Activated T-cell treated with anti-CD3 and anti-CD28 coated beads, Interleukin-2, amount 50 U/mL, for 72 hours (primary cell): ENCODE data around the gene TNFSF13B. TPM values are rescaled to one million over a fixed set of nuclear protein-coding genes. Genes with fewer than 3 reads are reported as not detected.
"Not testable (repeated sequence)": the region's sequence is repeated elsewhere in the genome, so short reads cannot be mapped to it uniquely, and the experiment has no call there.

Source experiments
- ATAC-seq, 2 donors: fragments of 150-1000 bp; cut with Tn5 transposase; replicated peaks in 1 of 2; 2 replicates each; pipeline ENCODE4 v1.10.0; 2021; ENCODE audit warnings: moderate library complexity in 2 of 2, mild to moderate bottlenecking in 1 of 2
- DNase-seq, 2 donors: peaks; one replicate each; pipeline ENCODE4 v3.0.0; 2021 to 2022; ENCODE audit warnings: mixed read lengths in 1 of 2
- H3K27ac Mint-ChIP-seq: one replicate; pipeline ENCODE4 v1.8.0; 2022; ENCODE audit warnings: mild to moderate bottlenecking, moderate library complexity, mixed read lengths
- H3K27me3 Mint-ChIP-seq: one replicate; pipeline ENCODE4 v1.8.0; 2022; ENCODE audit warnings: low read depth, mixed read lengths
- H3K36me3 Mint-ChIP-seq, 2 donors: one replicate each; pipeline ENCODE4 v1.8.0; 2022; ENCODE audit warnings: mixed read lengths in 2 of 2, mild to moderate bottlenecking in 1 of 2; ENCODE audit not compliant: insufficient read depth in 2 of 2
- H3K4me1 Mint-ChIP-seq: one replicate; pipeline ENCODE4 v1.8.0; 2022; ENCODE audit warnings: low read depth, mixed read lengths
- H3K4me3 Mint-ChIP-seq, 2 donors: one replicate each; pipeline ENCODE4 v1.8.0; 2022; ENCODE audit warnings: mild to moderate bottlenecking in 2 of 2, mixed read lengths in 2 of 2, moderate library complexity in 2 of 2
- H3K9me3 Mint-ChIP-seq, 2 donors: one replicate each; pipeline ENCODE4 v1.8.0; 2022; ENCODE audit warnings: mixed read lengths in 2 of 2
- total RNA-seq, 2 donors: library from RNA; stranded (reverse); gene quantifications; one replicate each; pipeline ENCODE4 v1.2.3, GENCODE V29; 2022

Gene TNFSF13B
- total RNA-seq, 2 donors from 2014 or later: 2.7 TPM

DNA sequence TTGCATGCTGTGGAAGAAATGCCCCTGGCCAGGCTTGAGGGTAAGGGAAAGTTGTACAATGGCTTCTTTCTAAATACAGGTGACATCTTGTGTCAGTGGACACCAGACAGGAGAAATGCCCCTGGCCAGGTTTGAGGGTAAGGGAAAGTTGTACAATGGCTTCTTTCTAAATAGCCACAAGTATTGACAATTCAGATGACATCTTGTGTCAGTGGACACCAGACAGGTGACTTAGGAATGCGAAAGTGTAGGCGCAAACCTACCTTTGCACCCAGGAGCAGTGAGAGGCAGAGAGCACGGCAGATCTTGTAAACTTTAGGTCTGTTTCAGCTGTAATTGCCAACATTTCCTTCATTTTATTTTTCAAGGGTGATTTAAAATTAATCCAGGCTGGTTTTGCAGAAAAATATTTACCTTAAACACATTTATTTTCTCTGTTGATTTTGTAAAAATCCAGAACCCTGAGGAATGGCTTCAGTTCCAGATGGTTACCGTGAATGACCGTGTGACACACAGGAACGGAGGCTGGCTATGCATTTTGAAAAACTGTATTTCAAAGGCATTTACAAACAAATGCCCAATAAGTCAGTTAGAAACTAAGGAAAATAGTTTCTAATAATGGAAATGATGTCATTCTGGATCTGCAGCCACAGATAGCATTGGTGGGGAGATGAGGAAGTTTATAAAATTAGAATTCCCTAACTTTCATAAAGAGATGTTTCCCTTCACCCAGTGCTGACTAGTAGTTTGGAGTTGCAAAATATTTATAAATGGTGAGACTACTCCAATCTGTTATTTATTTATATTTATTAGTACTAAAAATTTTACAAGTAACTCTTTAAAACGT lies 34.9 kb downstream of the TNFSF13B start:
- ATAC-seq (no peak), DNase-seq (no peak)
- no peaks in the 10 kb centered on the region for H3K27me3 Mint-ChIP-seq
- no peaks in the 10 kb centered on the region for H3K4me1 Mint-ChIP-seq
- peaks cover 0 to 4% of the 10 kb centered on the region in 2 donors for H3K36me3 Mint-ChIP-seq
- H3K4me3 Mint-ChIP-seq: no peak overlapping the region
- peaks cover 4% of the 10 kb centered on the region in 2 donors for H3K9me3 Mint-ChIP-seq
- H3K27ac Mint-ChIP-seq: no peak overlapping the region

DNA sequence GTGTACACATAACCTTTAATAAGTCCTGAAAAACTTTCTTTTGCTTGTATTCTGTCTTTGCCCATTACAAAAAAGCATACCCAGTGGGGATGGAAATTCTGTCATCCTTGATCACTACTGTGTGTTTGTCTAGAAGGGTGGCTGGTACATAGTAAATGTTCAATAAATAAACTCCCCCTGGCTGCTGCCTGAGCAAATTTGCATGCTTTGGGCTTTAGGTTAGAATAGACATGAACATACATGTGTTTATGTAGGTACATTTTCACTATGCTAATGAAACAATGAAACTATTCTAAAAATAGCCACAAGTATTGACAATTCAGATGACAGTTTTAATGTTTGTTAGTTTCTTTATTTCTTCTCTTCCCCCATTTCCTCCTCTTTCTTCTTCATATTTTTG lies 36.1 kb downstream of the TNFSF13B start:
- DNase-seq (no peak), ATAC-seq (no peak)
- Mint-ChIP-seq H3K27ac (no peak overlapping the region), H3K4me3 (no peak overlapping the region), H3K9me3 (peaks cover 4% of the 10 kb centered on the region in 2 donors), H3K36me3 (peaks cover 0 to 4% of the 10 kb centered on the region in 2 donors), H3K4me1 (no peaks in the 10 kb centered on the region), H3K27me3 (no peaks in the 10 kb centered on the region)

- H3K9me3 Mint-ChIP-seq: peaks cover 4% of the 10 kb centered on the region in 2 donors
- no peak for ATAC-seq
- H3K4me3 Mint-ChIP-seq: no peak overlapping the region
- DNase-seq: no peak
- H3K27me3 Mint-ChIP-seq: no peaks in the 10 kb centered on the region
- H3K27ac Mint-ChIP-seq: no peak overlapping the region
- peaks cover 0 to 4% of the 10 kb centered on the region in 2 donors for H3K36me3 Mint-ChIP-seq
- no peaks in the 10 kb centered on the region for H3K4me1 Mint-ChIP-seq
Measured at GRCh38 chr13:108306860-108307259, 37.3 kb downstream of the TNFSF13B start.

DNA sequence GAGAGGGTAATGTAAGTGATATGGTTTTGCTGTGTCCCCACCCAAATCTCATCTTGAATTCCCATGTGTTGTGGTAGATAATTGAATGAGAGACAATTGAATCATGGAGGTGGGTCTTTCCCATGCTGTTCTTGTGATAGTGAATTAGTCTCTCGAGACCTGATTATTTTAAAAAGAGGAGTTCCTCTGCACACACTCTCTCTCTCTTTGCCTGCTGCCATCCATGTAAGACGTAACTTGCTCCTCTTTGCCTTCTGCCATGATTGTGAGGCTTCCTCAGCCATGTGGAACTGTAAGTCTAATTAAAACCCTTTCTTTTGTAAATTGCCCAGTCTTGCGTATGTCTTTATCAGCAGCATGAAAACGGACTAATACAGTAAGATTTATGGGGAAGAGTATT lies 42.1 kb downstream of the TNFSF13B start:
- H3K4me1 Mint-ChIP-seq, H3K27ac Mint-ChIP-seq, H3K36me3 Mint-ChIP-seq, H3K27me3 Mint-ChIP-seq, ATAC-seq, H3K4me3 Mint-ChIP-seq, DNase-seq, H3K9me3 Mint-ChIP-seq: not testable (repeated sequence)

- no peaks in the 10 kb centered on the region for H3K4me1 Mint-ChIP-seq
- H3K27me3 Mint-ChIP-seq: no peaks in the 10 kb centered on the region
- H3K27ac Mint-ChIP-seq: no peak overlapping the region
- DNase-seq (no peak), ATAC-seq (no peak)
- H3K4me3 Mint-ChIP-seq: no peak overlapping the region
- H3K9me3 Mint-ChIP-seq: peaks cover 4% of the 10 kb centered on the region in 2 donors
- H3K36me3 Mint-ChIP-seq: peaks cover 0 to 4% of the 10 kb centered on the region in 2 donors
Measured at GRCh38 chr13:108313382-108313781, 43.9 kb downstream of the TNFSF13B start.

GRCh38 chr13:108315273-108315672 lies 45.8 kb downstream of the TNFSF13B start:
- Mint-ChIP-seq H3K4me1 (no peaks in the 10 kb centered on the region), H3K9me3 (no peaks in the 10 kb centered on the region), H3K27ac (no peak overlapping the region), H3K4me3 (no peak overlapping the region), H3K36me3 (no peaks in the 10 kb centered on the region), H3K27me3 (no peaks in the 10 kb centered on the region)
- DNase-seq (no peak), ATAC-seq (no peak)

DNA sequence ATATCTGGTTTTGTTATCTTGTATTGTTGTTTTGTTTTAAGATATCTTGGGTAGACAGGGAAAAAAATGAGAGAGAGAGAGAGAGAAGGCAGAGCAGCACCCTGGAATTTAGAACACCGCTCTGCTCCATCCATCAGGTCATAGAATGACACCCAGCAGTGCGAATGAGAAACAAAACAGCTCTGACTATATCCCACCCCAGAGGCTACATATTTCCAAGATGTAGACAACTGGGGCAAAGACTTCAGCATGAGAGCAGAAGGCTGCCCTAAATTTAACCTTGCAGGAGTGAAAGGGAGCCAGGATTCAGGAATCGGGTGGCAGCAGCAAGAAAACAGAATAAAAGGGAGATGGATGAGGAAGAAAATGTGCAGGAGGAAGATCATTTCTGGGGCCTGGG lies 46.5 kb downstream of the TNFSF13B start:
- DNase-seq (no peak), ATAC-seq (no peak)
- Mint-ChIP-seq H3K4me1 (no peaks in the 10 kb centered on the region), H3K27ac (no peak overlapping the region), H3K36me3 (no peaks in the 10 kb centered on the region), H3K4me3 (no peak overlapping the region), H3K9me3 (no peaks in the 10 kb centered on the region), H3K27me3 (no peaks in the 10 kb centered on the region)

GRCh38 chr13:108316413-108316812 lies 46.9 kb downstream of the TNFSF13B start:
- Mint-ChIP-seq H3K27me3 (no peaks in the 10 kb centered on the region), H3K9me3 (no peaks in the 10 kb centered on the region), H3K4me1 (no peaks in the 10 kb centered on the region), H3K27ac (no peak overlapping the region), H3K36me3 (no peaks in the 10 kb centered on the region), H3K4me3 (no peak overlapping the region)
- ATAC-seq (no peak), DNase-seq (no peak)

DNA sequence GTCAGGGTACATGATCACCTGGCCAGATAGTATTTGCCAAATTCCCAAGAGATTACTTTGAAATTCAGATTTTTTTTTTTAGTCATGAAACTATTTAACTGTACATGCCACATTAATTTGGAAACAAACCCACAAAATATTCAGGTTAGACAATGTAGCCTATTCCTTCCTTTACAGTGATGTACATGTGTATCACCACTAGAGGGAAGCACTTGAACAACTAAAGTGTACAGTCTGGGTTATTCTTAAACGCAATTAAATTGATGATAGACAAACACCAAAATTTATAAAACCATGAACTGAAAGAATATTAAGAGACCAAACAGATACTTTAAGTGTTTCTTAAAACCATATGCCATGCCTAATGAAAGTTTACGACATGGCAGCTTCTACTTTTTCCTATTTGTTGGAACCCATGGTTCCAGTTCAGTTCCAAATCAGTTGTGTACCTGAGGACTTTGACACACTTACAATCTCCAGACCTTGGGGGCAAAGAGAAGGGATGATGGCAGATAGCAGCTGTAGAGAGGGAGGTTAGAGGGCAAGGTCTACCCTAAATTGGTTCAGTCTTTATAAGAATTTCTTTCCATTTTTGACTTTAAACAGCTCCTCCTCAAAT lies 52.8 kb downstream of the TNFSF13B start:
- H3K27ac Mint-ChIP-seq: no peak overlapping the region
- no peaks in the 10 kb centered on the region for H3K9me3 Mint-ChIP-seq
- H3K27me3 Mint-ChIP-seq: no peaks in the 10 kb centered on the region
- H3K4me3 Mint-ChIP-seq: no peak overlapping the region
- no peak for DNase-seq
- peak; percentile 69 to 73 for ATAC-seq
- H3K36me3 Mint-ChIP-seq: no peaks in the 10 kb centered on the region
- peaks cover 9% of the 10 kb centered on the region for H3K4me1 Mint-ChIP-seq

DNA sequence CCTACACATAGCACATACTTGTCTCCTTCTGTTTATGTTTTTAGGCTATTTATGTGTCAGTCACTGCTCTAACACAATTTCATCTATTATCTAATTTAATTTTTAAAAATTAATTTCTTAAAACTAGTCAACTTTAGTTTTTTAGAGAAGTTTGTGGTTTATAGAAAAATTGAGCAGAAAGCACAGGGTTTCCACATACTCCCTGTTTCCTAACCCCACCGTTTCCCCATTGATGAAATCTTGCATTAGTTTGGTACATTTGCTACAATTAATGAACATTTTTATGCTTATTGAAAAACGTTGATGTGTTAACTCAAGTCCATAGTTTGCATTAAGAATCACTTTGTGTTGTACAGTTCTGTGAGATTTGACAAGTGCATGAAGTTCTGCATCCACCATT lies 53.5 kb downstream of the TNFSF13B start:
- Mint-ChIP-seq H3K9me3 (no peaks in the 10 kb centered on the region), H3K27ac (no peak overlapping the region)

GRCh38 chr13:108325863-108326262 lies 56.3 kb downstream of the TNFSF13B start:
- no peaks in the 10 kb centered on the region for H3K9me3 Mint-ChIP-seq
- H3K36me3 Mint-ChIP-seq: no peaks in the 10 kb centered on the region
- DNase-seq: no peak
- no peak overlapping the region for H3K27ac Mint-ChIP-seq
- no peaks in the 10 kb centered on the region for H3K27me3 Mint-ChIP-seq
- no peak overlapping the region for H3K4me3 Mint-ChIP-seq
- no peak for ATAC-seq
- H3K4me1 Mint-ChIP-seq: peaks cover 9% of the 10 kb centered on the region

More for the DNA sequence above, 53.5 kb downstream of the TNFSF13B start:
- H3K36me3 Mint-ChIP-seq: no peaks in the 10 kb centered on the region
- DNase-seq: no peak
- no peaks in the 10 kb centered on the region for H3K27me3 Mint-ChIP-seq
- no peak overlapping the region for H3K4me3 Mint-ChIP-seq
- peaks cover 9% of the 10 kb centered on the region for H3K4me1 Mint-ChIP-seq
- ATAC-seq: no peak

DNA sequence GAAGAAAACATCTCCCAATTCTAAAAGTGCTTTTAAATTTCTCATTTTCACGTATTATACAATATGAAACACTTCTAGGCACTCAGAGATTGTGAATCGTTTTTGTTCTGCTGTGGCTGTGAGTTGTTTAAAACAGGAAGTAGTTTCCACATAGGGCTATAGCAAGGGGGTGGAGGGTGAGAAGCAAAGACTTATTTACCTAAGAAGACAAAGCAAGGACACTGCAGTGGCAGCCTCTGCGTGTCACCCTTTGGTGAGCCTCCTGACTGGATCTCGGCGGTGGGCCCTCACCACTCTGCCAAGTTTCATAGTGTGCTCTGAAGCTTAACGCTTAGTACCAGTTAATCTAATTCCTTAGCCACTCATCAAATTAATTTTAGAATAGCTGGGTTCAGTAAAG lies 56.8 kb downstream of the TNFSF13B start:
- Mint-ChIP-seq H3K27me3 (no peaks in the 10 kb centered on the region), H3K4me3 (no peak overlapping the region), H3K4me1 (peaks cover 9% of the 10 kb centered on the region), H3K27ac (no peak overlapping the region), H3K36me3 (no peaks in the 10 kb centered on the region), H3K9me3 (no peaks in the 10 kb centered on the region)
- ATAC-seq (peak in 1 of 2 donors; percentile 25), DNase-seq (no peak)

DNA sequence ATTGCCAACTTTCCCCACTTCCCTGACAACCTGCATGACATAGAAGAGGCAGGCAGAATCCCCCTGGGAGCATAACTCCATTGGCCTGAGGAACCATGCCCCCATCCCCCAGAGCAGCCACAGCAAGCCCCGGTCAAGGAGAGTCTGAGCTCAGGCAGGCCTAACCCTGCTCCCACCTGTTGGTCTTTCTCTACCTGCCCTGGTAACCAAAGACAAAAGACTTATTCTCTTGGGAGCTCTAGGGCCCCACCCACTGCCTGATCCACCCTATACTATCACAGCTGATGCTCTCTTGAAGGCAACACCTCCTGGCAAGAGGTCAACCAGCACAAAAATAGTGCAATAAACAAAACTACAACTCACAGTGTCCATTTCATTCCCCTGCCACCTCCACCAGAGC lies 59.3 kb downstream of the TNFSF13B start:
- Mint-ChIP-seq H3K27me3 (no peaks in the 10 kb centered on the region), H3K27ac (no peak overlapping the region), H3K36me3 (peaks cover 0 to 1% of the 10 kb centered on the region in 2 donors), H3K4me3 (no peak overlapping the region), H3K4me1 (peaks cover 9% of the 10 kb centered on the region), H3K9me3 (peaks cover 0 to 1% of the 10 kb centered on the region in 2 donors)
- ATAC-seq (no peak), DNase-seq (no peak)
